OCI-LY7 (cell line): ENCODE data around the gene MYO1F.

Experiments used
- CTCF ChIP-seq: fragments of 200-600 bp; sonication (generic); conservative IDR thresholded peaks from 2 replicates; pipeline ENCODE4 v1.5.1; 2014; ENCODE audit warnings: mild to moderate bottlenecking, antibody characterized with exemption, low read length, moderate library complexity, mixed read lengths
- EZH2phosphoT487 ChIP-seq: fragments of 200-600 bp; sonication (generic); IDR thresholded peaks from 2 replicates; pipeline ENCODE4 v1.6.1; 2018; ENCODE audit warnings: low read depth, borderline replicate concordance, mild to moderate bottlenecking, mixed run types, antibody characterized with exemption, low read length, moderate library complexity, mixed read lengths

GRCh38 chr19:8608941-8609278, 31.7 kb upstream of the MYO1F start:
- TF ChIP-seq CTCF = no peak
- no peak for TF ChIP-seq EZH2phosphoT487
